Small intestine (tissue), 7 donors: ENCODE data around the gene CD247. TPM values are rescaled to one million over a fixed set of nuclear protein-coding genes. Genes with fewer than 3 reads are reported as not detected.

Experiments
- DNase-seq, 2 donors: peaks; one replicate each; pipeline versions ENCODE4 v3.0.0 to v3.0.0-alpha.2; 2013
- FAIRE-seq: peaks from 2 replicates; lab custom pipeline; 2012; peaks lifted over from hg19 to GRCh38; lab: Jason Lieb, UNC
- H3K27ac ChIP-seq, 3 donors: one replicate each; pipeline ENCODE4 v1.5.1; 2013; ENCODE audit warnings: low read length in 2 of 3, mild to moderate bottlenecking in 2 of 3, control low read depth in 1 of 3, inconsistent platforms in 1 of 3, low read depth in 1 of 3, moderate library complexity in 1 of 3
- H3K27me3 ChIP-seq, 3 donors: one replicate each; pipeline ENCODE4 v1.6.1; 2013; ENCODE audit warnings: low read length in 3 of 3, inconsistent platforms in 1 of 3; ENCODE audit not compliant: control insufficient read depth in 3 of 3, insufficient read depth in 3 of 3
- H3K36me3 ChIP-seq, 3 donors: one replicate each; pipeline ENCODE4 v1.6.1; 2013; ENCODE audit warnings: low read length in 3 of 3, inconsistent platforms in 1 of 3, low read depth in 1 of 3, mild to moderate bottlenecking in 1 of 3, moderate library complexity in 1 of 3; ENCODE audit not compliant: control insufficient read depth in 3 of 3, insufficient read depth in 2 of 3
- H3K4me1 ChIP-seq, 3 donors: one replicate each; pipeline ENCODE4 v1.6.1; 2013; ENCODE audit warnings: low read length in 2 of 3, inconsistent platforms in 1 of 3, low read depth in 1 of 3, mild to moderate bottlenecking in 1 of 3, moderate library complexity in 1 of 3; ENCODE audit not compliant: control insufficient read depth in 3 of 3, insufficient read depth in 2 of 3
- H3K4me3 ChIP-seq, 3 donors: one replicate each; pipeline ENCODE4 v1.5.1; 2013; ENCODE audit warnings: low read length in 3 of 3, control low read depth in 1 of 3, inconsistent platforms in 1 of 3, low read depth in 1 of 3, mild to moderate bottlenecking in 1 of 3, moderate library complexity in 1 of 3
- H3K9me3 ChIP-seq, 2 donors: one replicate each; pipeline ENCODE4 v1.6.1; 2013; ENCODE audit warnings: low read depth in 1 of 2, low read length in 1 of 2; ENCODE audit not compliant: control insufficient read depth in 2 of 2, insufficient read depth in 1 of 2
- WGBS, 3 donors: extraction: QIAGEN DNeasy Blood & Tissue Kit; methylation state at CpG; one replicate each; pipeline ENCODE4 v1.1.7; 2013; 5-methylcytosine and 5-hydroxymethylcytosine counted together
- polyA plus RNA-seq, 4 donors: library from polyadenylated mRNA; stranded (reverse) in 3 of 4; unstranded in 1 of 4; fragments of 200-250 nt in 3 of 4; fragments of 120-200 nt in 1 of 4; gene quantifications; one replicate each; pipeline versions ENCODE4 v1.2.1 to v1.2.3, GENCODE V29; 2013
- donor health status: healthy with polysubstance abuse.
- donor health status: control.
- donor health status: control.
- donor health status: Bipolar disorder and iron deficiency.
- donor health status: healthy.

Gene CD247
- polyA plus RNA-seq, 4 donors: 0.45 to 5.0 (median 3.2) TPM

DNA sequence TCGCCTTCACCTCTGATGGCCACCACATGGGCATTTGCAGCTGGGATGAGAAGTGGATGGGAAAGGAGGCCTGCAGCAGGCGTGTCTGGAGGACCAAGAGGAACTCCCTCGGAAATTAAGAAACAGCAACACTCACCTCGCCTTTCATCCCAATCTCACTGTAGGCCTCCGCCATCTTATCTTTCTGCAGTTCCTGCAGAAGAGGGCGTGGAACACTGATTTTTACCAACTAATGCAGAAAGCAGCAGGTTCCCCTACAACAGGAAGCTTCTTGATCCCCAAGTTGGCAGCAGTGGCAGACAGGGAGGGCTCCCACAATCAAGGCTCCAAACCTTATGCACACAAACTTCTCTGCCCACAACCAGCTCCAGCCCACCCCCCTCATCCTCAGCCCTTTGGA lies 84.4 kb downstream of the CD247 start:
- DNase-seq: no peak
- Histone ChIP-seq H3K4me3 (no peak overlapping the region), H3K4me1 (no peaks in the 10 kb centered on the region), H3K9me3 (no peaks in the 10 kb centered on the region), H3K36me3 (no peaks in the 10 kb centered on the region), H3K27me3 (peaks cover 0 to 5% (median 4%) of the 10 kb centered on the region in 3 donors), H3K27ac (no peak overlapping the region)
- no peak for FAIRE-seq
- WGBS, 3 donors: 88 to 98% (median 94%) methylated on average over 6 of the region's 6 CpGs

DNA sequence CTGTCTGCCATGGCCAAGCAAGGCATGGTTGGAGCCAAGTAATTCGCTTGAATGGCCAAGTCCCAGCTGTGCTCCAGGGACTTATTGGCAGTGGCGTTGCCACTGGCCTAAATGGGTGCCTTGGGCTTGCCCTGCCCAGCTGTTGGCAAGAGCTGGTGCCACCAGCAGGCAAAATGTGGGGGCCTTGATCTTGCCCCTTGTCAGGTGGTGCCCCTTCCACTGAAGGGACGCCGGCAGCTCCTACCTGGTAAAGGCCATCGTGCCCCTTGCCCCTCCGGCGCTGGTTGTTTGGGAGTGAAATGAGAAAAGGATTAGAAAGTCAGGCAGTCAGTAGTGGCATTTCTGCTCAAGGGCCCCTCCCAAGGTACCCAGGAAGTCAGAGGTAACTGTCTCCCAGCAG lies 85.5 kb downstream of the CD247 start:
- no peak overlapping the region for H3K27ac ChIP-seq
- 96 to 99% (median 98%) methylated on average over 7 of the region's 7 CpGs for WGBS, 3 donors
- FAIRE-seq (no peak), DNase-seq (no peak)
- peaks cover 0 to 2% (median 0%) of the 10 kb centered on the region in 3 donors for H3K4me1 ChIP-seq
- no peaks in the 10 kb centered on the region for H3K27me3 ChIP-seq
- no peaks in the 10 kb centered on the region for H3K9me3 ChIP-seq
- H3K4me3 ChIP-seq: no peak overlapping the region
- no peaks in the 10 kb centered on the region for H3K36me3 ChIP-seq

DNA sequence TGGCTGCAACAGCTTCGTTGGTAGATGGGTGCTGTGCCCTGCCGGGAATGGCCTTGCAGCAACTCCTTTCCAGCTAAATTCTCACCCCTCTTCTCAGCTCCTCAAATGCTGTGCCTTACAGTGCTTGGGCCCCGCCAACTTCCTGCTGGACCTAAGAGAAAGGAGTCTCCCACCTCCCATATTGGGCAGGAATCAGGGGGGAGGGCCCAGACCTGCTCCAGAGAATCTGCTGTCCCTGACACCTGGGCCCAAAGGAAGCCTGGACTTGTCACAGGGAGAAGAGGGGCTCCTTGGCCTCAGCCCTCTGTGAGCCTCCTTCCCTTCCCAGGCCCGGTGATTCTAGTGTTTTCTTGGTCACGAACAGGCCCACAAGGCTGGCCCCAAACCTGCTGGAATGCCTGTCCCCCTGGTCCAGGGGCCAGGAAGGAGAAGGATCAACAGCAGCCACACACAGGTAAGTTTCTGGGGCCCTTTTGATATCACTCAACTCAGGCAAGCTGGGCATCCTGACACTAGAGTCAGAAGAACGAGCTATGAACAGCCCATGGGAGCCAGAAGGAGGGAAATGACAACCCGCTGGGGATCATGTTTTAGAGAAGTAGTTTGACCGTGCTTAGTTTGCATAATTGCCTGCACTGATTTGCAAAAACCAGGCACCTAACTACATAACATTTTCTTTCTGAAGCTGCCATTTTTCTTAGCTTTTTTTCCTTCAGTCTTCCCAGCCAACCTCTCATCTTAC lies 86.2 kb downstream of the CD247 start:
- Histone ChIP-seq H3K4me3 (no peak overlapping the region), H3K36me3 (peaks cover 0 to 2% (median 0%) of the 10 kb centered on the region in 3 donors), H3K9me3 (no peaks in the 10 kb centered on the region), H3K27me3 (no peaks in the 10 kb centered on the region), H3K27ac (no peak overlapping the region), H3K4me1 (peaks cover 0 to 2% (median 0%) of the 10 kb centered on the region in 3 donors)
- no peak for FAIRE-seq
- DNase-seq: no peak
- 87 to 93% (median 91%) methylated on average over 8 of the region's 8 CpGs for WGBS, 3 donors

DNA sequence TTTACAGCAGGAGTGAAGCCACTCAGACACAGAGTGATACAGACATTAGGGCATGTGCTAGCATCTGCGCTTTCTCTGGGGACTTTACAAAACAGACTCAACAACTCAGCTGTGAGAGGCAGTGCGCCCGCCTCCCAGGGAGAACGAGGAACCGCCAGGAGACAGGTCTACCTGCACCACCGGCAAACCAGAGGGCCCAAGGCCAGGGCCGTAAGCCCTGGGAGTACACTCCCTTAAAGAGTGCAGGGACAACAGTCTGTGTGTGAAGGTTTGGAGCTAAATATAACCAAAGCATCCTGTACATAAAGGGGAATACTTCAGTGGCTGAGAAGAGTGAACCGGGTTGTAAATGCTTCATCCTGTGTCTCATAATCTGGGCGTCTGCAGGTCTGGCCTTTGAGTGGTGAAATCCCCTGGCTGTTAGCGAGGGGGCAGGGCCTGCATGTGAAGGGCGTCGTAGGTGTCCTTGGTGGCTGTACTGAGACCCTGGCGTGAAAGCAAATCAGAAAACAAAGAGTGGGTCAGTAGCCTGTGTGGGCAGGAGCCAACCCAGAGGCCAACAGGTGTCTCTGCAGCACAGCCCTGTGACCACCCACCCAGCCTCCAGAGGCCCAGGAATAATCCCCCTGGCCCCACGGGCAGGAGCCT lies 86.9 kb downstream of the CD247 start:
- Histone ChIP-seq H3K4me3 (no peak overlapping the region), H3K27me3 (no peaks in the 10 kb centered on the region), H3K9me3 (no peaks in the 10 kb centered on the region), H3K36me3 (peaks cover 0 to 2% (median 0%) of the 10 kb centered on the region in 3 donors), H3K4me1 (peaks cover 0 to 2% (median 0%) of the 10 kb centered on the region in 3 donors), H3K27ac (no peak overlapping the region)
- 84 to 89% (median 85%) methylated on average over 14 of the region's 14 CpGs for WGBS, 3 donors
- no peak for DNase-seq
- FAIRE-seq: no peak

DNA sequence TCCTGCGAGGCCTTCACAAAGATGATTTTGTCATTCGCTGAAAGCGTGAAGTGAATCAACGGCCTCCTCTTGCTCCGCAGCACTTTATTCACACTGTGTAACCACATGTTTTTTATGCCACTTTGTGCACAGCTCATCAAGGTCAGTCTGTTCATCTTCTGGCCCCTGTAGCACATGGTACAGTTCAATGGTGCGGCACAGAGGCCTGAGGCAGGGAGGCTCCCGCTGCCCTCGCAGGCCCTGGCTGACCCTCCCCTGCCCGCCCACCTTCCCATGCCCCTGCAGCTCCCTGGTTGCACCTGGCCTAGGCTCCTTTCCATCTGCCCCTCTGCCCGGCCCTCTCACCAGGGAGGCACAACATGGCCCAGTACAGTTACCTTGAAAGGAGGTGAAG lies 87.5 kb downstream of the CD247 start:
- WGBS, 3 donors: 90 to 93% (median 92%) methylated on average over 10 of the region's 10 CpGs
- no peak for FAIRE-seq

GRCh38 chr1:167430134-167430848 lies 88.0 kb downstream of the CD247 start:
- no peak overlapping the region for H3K4me3 ChIP-seq
- H3K27me3 ChIP-seq: no peaks in the 10 kb centered on the region
- no peaks in the 10 kb centered on the region for H3K9me3 ChIP-seq
- WGBS, 3 donors: 82 to 89% (median 86%) methylated on average over 17 of the region's 17 CpGs
- DNase-seq (no peak), FAIRE-seq (no peak)
- H3K27ac ChIP-seq: no peak overlapping the region
- H3K4me1 ChIP-seq: peaks cover 0 to 2% (median 0%) of the 10 kb centered on the region in 3 donors
- peaks cover 0 to 5% (median 0%) of the 10 kb centered on the region in 3 donors for H3K36me3 ChIP-seq

More for the DNA sequence above, 87.5 kb downstream of the CD247 start:
- Histone ChIP-seq H3K27ac (no peak overlapping the region), H3K36me3 (peaks cover 0 to 2% (median 0%) of the 10 kb centered on the region in 3 donors), H3K27me3 (no peaks in the 10 kb centered on the region), H3K4me3 (no peak overlapping the region), H3K9me3 (no peaks in the 10 kb centered on the region), H3K4me1 (peaks cover 0 to 2% (median 0%) of the 10 kb centered on the region in 3 donors)
- no peak for DNase-seq

- WGBS, 3 donors: 57 to 68% (median 59%) methylated on average over 2 of the region's 2 CpGs
Measured at GRCh38 chr1:167429612-167430011, 88.7 kb downstream of the CD247 start.

DNA sequence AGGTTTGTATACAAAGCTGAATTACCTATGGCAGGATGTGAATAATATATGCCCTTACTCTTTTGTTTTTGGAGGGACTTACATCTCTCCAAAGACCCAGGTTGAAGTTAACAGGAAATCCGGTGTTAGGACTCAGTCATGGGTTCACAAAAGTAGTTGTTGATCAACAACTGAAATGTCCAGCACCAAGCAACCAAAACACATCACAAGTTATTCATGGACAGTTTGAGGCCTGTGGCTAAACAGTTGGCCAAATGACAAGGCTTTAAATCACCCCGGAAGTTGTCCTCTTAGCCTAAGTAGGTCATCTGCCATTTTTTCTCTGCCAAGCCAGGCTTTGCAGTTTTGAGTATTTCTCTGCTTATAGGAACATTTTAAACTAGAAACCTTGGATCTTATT lies 89.9 kb downstream of the CD247 start:
- peak overlapping the region in 1 of 3 donors; percentile 27 for H3K27ac ChIP-seq

More at GRCh38 chr1:167429612-167430011, 88.7 kb downstream of the CD247 start:
- no peak overlapping the region for H3K4me3 ChIP-seq
- H3K36me3 ChIP-seq: peaks cover 0 to 7% (median 0%) of the 10 kb centered on the region in 3 donors
- H3K27ac ChIP-seq: no peak overlapping the region
- no peak for DNase-seq
- no peak for FAIRE-seq
- no peaks in the 10 kb centered on the region for H3K27me3 ChIP-seq
- no peaks in the 10 kb centered on the region for H3K9me3 ChIP-seq
- H3K4me1 ChIP-seq: peaks cover 0 to 2% (median 0%) of the 10 kb centered on the region in 3 donors

More for the DNA sequence above, 89.9 kb downstream of the CD247 start:
- H3K9me3 ChIP-seq: no peaks in the 10 kb centered on the region
- WGBS, 3 donors: 64 to 77% (median 70%) methylated on average over 2 of the region's 2 CpGs
- FAIRE-seq: no peak
- peaks cover 0 to 12% (median 0%) of the 10 kb centered on the region in 3 donors for H3K36me3 ChIP-seq
- H3K4me1 ChIP-seq: peaks cover 0 to 2% (median 0%) of the 10 kb centered on the region in 3 donors
- no peaks in the 10 kb centered on the region for H3K27me3 ChIP-seq
- no peak overlapping the region for H3K4me3 ChIP-seq
- DNase-seq: no peak
